OCI-LY3 (cell line): ENCODE measurements around the gene SLC24A4.

Experiments used
- CTCF ChIP-seq: fragments of 200-600, 300-600 bp; sonication (generic); IDR thresholded peaks from 2 replicates; pipeline ENCODE4 v1.5.1; 2014; ENCODE audit warnings: antibody characterized with exemption, low read length, low read depth
- EZH2phosphoT487 ChIP-seq: fragments of 200-600 bp; shearing (Covaris generic); IDR thresholded peaks from 2 replicates; pipeline ENCODE4 v1.6.1; 2018; ENCODE audit warnings: antibody characterized with exemption, mixed run types, low read depth

GRCh38 chr14:92302481-92302880 lies 20.5 kb upstream of the SLC24A4 start:
- no peak for TF ChIP-seq CTCF
- no peak for TF ChIP-seq EZH2phosphoT487
